ENCODE data around the gene TACR2. TPM values are rescaled to one million over a fixed set of nuclear protein-coding genes. Genes with fewer than 3 reads are reported as not detected.

Gene TACR2
- total RNA-seq, 4 donors from 2014 or later = 1.1 to 11.1 (median 3.2) TPM; not detected in 1

DNA sequence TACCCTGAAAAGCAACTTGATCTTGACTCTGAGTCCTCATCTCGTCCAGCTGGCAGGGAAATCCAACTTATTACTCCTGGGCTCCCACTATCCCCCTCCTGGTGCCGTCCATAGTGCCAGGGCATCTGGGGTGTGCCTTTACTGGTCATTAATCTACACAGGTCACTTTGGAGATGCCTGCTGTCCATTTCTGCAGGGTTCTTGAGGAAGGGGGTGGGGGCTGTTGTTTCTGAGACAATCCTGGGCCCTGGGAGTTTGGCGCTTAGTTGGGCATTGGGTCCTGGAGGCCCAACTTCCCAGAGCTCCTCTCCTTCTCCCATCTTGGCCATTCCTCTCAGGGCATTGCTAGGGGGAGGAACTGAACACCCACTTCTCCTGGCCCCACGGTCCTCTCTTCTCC, 6.0 kb upstream of the TACR2 start:
- no peak for DNase-seq
- Histone ChIP-seq H3K4me3 (no peak overlapping the region), H3K27me3 (no peaks in the 10 kb centered on the region), H3K4me1 (peaks cover 0 to 50% (median 6%) of the 10 kb centered on the region in 4 donors), H3K9me3 (no peaks in the 10 kb centered on the region), H3K27ac (peak overlapping the region in 1 of 4 donors; percentile 54), H3K36me3 (no peaks in the 10 kb centered on the region)
- TF ChIP-seq, protein P1, sequence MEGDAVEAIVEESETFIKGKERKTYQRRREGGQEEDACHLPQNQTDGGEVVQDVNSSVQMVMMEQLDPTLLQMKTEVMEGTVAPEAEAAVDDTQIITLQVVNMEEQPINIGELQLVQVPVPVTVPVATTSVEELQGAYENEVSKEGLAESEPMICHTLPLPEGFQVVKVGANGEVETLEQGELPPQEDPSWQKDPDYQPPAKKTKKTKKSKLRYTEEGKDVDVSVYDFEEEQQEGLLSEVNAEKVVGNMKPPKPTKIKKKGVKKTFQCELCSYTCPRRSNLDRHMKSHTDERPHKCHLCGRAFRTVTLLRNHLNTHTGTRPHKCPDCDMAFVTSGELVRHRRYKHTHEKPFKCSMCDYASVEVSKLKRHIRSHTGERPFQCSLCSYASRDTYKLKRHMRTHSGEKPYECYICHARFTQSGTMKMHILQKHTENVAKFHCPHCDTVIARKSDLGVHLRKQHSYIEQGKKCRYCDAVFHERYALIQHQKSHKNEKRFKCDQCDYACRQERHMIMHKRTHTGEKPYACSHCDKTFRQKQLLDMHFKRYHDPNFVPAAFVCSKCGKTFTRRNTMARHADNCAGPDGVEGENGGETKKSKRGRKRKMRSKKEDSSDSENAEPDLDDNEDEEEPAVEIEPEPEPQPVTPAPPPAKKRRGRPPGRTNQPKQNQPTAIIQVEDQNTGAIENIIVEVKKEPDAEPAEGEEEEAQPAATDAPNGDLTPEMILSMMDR (IDR thresholded peaks at IDR 0.05) = no peak
- TF ChIP-seq POLR2A (IDR thresholded peaks at IDR 0.05) = no peak

DNA sequence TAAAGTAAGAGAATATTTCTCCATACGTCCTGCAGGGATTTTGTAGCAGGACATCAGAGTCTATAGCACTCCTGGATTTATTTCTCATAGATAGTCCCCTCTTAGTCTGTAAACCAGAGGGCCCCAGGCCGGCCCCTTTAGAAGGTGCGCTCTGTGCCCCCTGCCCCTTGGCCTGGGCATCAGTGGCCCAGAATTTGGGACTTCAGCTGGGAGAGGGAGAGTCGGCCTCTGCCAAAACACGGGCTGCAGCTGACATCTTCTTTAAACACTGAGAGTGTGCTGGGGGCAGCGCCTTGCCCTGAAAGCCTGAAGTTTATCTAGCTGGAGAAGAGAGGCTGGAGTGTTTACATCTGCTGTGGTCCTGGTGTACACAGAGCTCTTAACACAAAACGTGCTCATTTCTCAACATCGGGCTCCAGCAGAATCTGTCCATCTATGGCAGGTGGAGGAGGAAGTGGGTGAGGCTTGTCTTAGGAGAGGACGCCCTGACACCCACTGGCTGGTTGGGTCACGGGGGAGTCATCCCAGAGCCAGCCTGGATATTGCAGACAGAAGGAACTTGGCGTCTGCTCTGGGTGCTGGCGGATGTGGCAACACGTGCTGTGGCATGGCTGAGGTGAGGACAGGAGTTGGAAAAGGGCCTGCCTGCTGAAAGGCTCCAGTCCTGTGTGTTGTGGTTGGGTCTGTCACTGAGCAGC, 5.0 kb upstream of the TACR2 start:
- Histone ChIP-seq H3K9me3 (no peaks in the 10 kb centered on the region), H3K36me3 (no peaks in the 10 kb centered on the region), H3K27ac (peak overlapping the region in 1 of 4 donors; percentile 59), H3K4me3 (no peak overlapping the region), H3K4me1 (peaks cover 0 to 48% (median 6%) of the 10 kb centered on the region in 4 donors), H3K27me3 (no peaks in the 10 kb centered on the region)
- no peak for TF ChIP-seq POLR2A (IDR thresholded peaks at IDR 0.05)
- TF ChIP-seq, protein P1 (IDR thresholded peaks at IDR 0.05) = no peak
- no peak for DNase-seq

DNA sequence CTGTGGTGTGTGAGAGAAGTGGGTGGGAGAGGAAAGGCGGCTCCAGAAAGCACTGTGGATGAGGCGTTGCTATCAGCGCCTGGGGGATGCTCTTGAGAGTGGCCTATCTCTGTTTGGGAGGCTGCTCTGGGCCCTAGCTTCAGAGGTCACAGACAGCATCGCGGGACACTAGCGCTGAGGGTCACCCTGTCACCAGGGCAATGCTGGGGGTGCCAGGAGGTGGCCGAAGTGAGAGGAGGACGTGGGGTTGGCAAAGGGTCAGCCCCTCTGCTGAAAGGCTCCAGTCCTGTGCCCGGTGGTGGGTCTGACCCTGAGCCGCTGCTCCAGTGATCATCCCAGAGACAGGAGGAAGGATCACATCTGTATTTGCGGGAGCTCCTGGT, 3.0 kb upstream of the TACR2 start:
- DNase-seq = no peak
- H3K27me3 ChIP-seq = no peaks in the 10 kb centered on the region
- no peaks in the 10 kb centered on the region for H3K36me3 ChIP-seq
- H3K4me1 ChIP-seq = peaks cover 0 to 29% (median 0%) of the 10 kb centered on the region in 4 donors
- peak overlapping the region in 2 of 4 donors; percentile 65 to 66 for H3K27ac ChIP-seq
- H3K4me3 ChIP-seq = no peak overlapping the region
- no peaks in the 10 kb centered on the region for H3K9me3 ChIP-seq
- TF ChIP-seq POLR2A (IDR thresholded peaks at IDR 0.05) = no peak
- TF ChIP-seq, protein P1 (IDR thresholded peaks at IDR 0.05) = no peak

DNA sequence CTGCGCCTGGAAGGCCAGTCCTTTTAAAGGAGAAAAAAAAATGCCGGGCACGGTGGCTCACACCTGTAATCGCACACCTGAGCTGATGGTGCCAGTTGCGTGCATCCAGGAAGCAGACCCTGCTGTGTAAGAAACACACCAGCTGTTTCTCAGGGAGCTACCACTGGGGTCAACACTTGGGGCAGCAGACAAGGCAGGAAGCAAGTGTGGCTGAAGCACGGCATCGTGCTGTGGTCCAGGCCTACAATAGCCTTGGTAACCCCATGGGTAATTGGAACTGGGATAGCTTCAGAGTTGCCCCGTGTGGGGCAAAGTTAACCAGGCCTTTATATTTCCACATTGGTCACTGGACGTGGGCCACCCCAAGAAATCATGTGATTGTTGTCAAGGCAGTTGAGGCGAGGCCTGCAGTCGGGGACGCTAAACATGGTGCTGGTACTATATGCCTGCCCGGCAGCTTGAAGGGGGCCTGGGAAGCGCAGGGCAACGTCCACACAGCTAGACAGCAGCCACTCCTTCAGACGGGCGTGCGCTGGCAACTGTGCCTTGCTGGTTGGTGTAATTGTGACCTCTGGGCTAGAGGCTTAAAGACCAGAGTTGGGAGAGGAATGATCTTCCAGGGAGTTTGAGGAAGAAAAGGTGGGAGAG, 2.5 kb upstream of the TACR2 start:
- peak overlapping the region in 2 of 4 donors; percentile 65 to 66 for H3K27ac ChIP-seq
- H3K27me3 ChIP-seq = no peaks in the 10 kb centered on the region
- DNase-seq = peak in 2 of 3 donors; percentile 77 to 81
- no peaks in the 10 kb centered on the region for H3K36me3 ChIP-seq
- TF ChIP-seq POLR2A (IDR thresholded peaks at IDR 0.05) = no peak
- TF ChIP-seq, protein P1 (IDR thresholded peaks at IDR 0.05) = no peak
- H3K4me1 ChIP-seq = peaks cover 0 to 29% (median 0%) of the 10 kb centered on the region in 4 donors
- no peaks in the 10 kb centered on the region for H3K9me3 ChIP-seq
- no peak overlapping the region for H3K4me3 ChIP-seq

DNA sequence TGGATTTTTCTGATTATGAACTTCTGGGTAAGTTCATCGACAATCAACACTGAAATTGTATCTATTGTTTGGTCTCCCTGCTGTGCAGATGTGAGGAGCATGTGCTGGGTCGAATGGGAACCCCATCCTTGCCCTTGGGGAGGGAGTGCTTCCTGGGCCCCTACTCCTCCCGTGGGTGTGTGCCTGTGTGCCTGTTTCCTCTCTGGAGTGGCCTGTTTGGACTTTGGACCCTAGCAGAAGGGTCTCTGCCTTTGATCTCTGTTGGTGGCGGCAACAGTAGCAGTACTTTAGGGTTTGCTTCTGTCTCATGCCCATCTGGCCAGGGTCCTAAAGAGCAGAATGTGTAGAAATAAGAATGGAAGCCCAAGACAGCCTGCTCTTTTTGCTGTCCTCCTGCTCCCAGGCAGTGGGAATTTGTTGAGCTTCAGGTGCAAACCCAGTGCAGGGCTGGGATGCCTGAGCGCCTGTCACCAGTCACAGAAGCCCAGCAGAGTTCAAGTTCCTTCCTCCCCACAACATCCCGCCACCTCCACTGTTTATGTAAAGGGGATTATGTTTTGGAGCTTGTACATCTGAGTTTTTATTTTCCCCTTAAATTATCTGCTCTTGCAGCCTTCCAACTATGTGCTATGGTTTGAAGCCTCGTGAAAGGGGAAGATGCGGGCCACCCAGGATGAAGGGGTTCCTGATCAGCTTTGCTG, 1.5 kb upstream of the TACR2 start:
- DNase-seq = peak in 2 of 3 donors; percentile 56 to 60
- no peak overlapping the region for H3K4me3 ChIP-seq
- H3K9me3 ChIP-seq = no peaks in the 10 kb centered on the region
- H3K27ac ChIP-seq = peak overlapping the region in 2 of 4 donors; percentile 38 to 65
- no peaks in the 10 kb centered on the region for H3K27me3 ChIP-seq
- no peak for TF ChIP-seq POLR2A (IDR thresholded peaks at IDR 0.05)
- TF ChIP-seq, protein P1 (IDR thresholded peaks at IDR 0.05) = no peak
- no peaks in the 10 kb centered on the region for H3K36me3 ChIP-seq
- peaks cover 0 to 29% (median 0%) of the 10 kb centered on the region in 4 donors for H3K4me1 ChIP-seq

Measured in Peyer's patch (tissue), 4 donors.